GM08714 (cell line): ENCODE measurements around the gene MYOG.

ENCODE experiments used
- H3K4me3 ChIP-seq: fragments of 200-500 bp; sonication (Bioruptor generic); 2 replicates; pipeline ENCODE4 v1.5.1; 2014; ENCODE audit warnings: mild to moderate bottlenecking, low read length, inconsistent platforms
- ZNF274 ChIP-seq: IDR thresholded peaks from 2 replicates; pipeline ENCODE4 v1.6.1; 2012; ENCODE audit warnings: mild to moderate bottlenecking, low read depth, low read length

Gene MYOG

GRCh38 chr1:203085528-203086406 lies at the start of gene MYOG:
MYOG (minus strand) TSS chr1:203086012; CDS start chr1:203085961, 51 bp downstream.
- H3K4me3 ChIP-seq: no peak within 1 kb of the TSS
- TF ChIP-seq ZNF274: no peak

- no peak overlapping the region for H3K4me3 ChIP-seq
- no peak for TF ChIP-seq ZNF274
Measured at GRCh38 chr1:203133970-203134725, 48.3 kb upstream of the MYOG start.

GRCh38 chr1:203131548-203132200 lies 45.9 kb upstream of the MYOG start:
- H3K4me3 ChIP-seq: no peak overlapping the region
- TF ChIP-seq ZNF274: no peak

GRCh38 chr1:203130358-203130985 lies 44.7 kb upstream of the MYOG start:
- H3K4me3 ChIP-seq: no peak overlapping the region
- TF ChIP-seq ZNF274: no peak

GRCh38 chr1:203129501-203130231 lies 43.9 kb upstream of the MYOG start:
- no peak overlapping the region for H3K4me3 ChIP-seq
- TF ChIP-seq ZNF274: no peak

- no peak for TF ChIP-seq ZNF274
Measured at GRCh38 chr1:203128716-203129500, 43.1 kb upstream of the MYOG start.

GRCh38 chr1:203128431-203128715 lies 42.6 kb upstream of the MYOG start:
- no peak for TF ChIP-seq ZNF274
- no peak overlapping the region for H3K4me3 ChIP-seq

More at GRCh38 chr1:203128716-203129500, 43.1 kb upstream of the MYOG start:
- H3K4me3 ChIP-seq: no peak overlapping the region

GRCh38 chr1:203127666-203128430 lies 42.0 kb upstream of the MYOG start, which contains the start of gene ADORA1:
ADORA1 (plus strand) TSS chr1:203127726; CDS start chr1:203128842, 1,116 bp downstream.
- no peak for TF ChIP-seq ZNF274
- H3K4me3 ChIP-seq: no peak within 1 kb of the TSS

- TF ChIP-seq ZNF274: no peak
- H3K4me3 ChIP-seq: no peak overlapping the region
Measured at GRCh38 chr1:203126866-203127665, 41.3 kb upstream of the MYOG start.

GRCh38 chr1:203126151-203126865 lies 40.5 kb upstream of the MYOG start:
- no peak overlapping the region for H3K4me3 ChIP-seq
- no peak for TF ChIP-seq ZNF274
